ENCODE results near the gene EPB41L2. TPM values are rescaled to one million over a fixed set of nuclear protein-coding genes. Genes with fewer than 3 reads are reported as not detected.
"Not testable (repeated sequence)": the region's sequence is repeated elsewhere in the genome, so short reads cannot be mapped to it uniquely, and the experiment has no call there.

The EPB41L2 gene
- total RNA-seq, 1 donor from 2014 or later: 23.8 TPM

GRCh38 chr6:131037194-131037897, 25.7 kb downstream of the EPB41L2 start:
- no peak for DNase-seq (ENCODE audit: low read depth)

DNA sequence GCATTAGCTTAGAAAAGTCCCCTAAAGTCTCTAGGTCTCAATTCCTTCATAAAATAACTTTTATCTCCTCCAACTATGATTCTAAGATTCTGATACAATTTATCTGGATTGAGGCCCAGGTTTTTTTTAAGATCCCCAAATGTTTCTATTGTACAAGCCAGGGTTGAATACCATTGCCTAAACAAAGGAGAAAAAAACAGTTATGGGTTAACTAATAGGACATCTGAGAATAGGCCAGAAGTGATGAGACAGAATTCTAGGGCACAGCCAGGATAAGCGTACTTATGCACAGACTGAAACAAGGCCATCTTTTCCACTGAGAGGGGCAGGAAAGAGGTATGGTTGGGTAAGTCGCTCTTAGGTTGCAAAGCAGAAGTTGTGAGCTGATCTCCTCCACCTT, 26.4 kb downstream of the EPB41L2 start:
- no peak for DNase-seq (ENCODE audit: low read depth)

DNA sequence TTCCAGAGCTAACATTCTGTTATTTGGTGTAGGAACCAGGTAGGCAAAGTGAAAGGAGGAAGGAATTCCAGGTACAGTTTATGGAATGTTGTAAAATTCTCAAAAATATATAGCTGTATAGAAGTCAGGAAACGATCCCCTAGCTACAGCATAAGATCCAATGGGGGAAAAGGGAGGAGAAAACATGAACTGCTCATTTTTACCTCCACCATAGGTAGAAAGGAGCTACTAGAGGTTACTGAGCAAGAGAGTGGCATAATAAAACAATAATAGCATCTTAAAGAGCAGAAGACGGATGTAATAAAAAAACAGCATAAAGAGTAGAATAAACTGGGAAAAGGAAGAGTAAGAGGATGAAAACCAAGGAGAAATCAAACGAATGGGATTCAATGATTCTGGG, 26.9 kb downstream of the EPB41L2 start:
- no peak for DNase-seq (ENCODE audit: low read depth)

DNA sequence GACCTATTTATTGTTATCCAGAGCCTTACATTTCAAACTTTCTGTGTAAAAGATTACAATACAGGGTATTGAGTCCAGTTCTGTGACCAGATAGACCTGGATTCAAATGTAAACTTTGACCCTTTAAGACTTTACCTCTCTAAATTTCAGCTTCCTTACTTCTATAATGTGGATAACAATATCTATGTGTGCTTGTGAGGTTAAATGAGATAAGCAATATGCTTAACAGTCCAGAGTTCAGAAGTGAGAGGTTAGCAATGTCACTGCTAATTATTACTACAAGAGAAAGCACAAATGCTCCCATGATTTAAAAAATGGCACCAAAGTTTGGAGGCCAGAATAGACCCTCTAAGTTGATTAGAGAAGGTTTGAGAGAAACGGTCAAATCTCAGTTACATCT, 27.5 kb downstream of the EPB41L2 start:
- DNase-seq (ENCODE audit: low read depth): no peak

GRCh38 chr6:131033631-131034030, 29.4 kb downstream of the EPB41L2 start:
- no peak for DNase-seq (ENCODE audit: low read depth)

GRCh38 chr6:131029626-131030297, 33.3 kb downstream of the EPB41L2 start:
- DNase-seq (ENCODE audit: low read depth): peak; percentile 37

DNA sequence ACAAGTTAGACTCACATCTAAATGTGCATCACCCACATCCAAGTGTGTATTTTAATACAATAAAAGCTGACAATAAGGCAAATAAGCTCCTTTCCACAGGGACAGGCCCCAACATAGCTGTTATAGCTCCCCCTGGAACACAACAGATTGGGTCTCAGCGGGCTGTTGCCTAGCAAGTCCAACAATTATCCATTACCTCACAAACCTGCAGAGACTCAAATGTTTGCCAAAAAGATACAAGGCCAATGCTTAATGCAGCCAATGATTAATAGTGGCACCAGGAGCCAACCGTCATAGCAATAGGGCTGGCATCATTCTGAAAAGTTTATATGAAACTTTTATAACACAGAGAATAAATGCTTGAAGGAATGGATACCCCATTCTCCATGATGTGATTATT, 35.7 kb downstream of the EPB41L2 start:
- DNase-seq (ENCODE audit: low read depth): no peak

DNA sequence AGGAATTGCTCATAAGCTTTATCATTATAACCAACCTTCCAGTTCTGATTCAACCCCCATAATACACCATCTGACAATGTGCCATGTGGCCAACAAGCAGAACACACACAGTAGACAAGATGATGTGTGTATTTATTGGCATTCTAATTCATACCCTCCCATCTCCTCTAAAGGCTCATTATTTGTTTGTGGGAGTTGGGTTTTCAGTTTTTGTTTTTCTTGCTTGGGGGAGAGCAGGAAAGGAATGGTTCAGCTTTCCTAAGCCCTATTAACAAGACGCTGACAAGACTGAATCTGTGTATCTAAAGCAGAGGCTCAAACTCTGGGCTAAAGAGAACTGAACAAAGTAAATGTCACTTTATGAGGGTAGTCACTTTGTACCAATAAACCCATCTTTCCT, 36.8 kb downstream of the EPB41L2 start:
- DNase-seq (ENCODE audit: low read depth): no peak

DNA sequence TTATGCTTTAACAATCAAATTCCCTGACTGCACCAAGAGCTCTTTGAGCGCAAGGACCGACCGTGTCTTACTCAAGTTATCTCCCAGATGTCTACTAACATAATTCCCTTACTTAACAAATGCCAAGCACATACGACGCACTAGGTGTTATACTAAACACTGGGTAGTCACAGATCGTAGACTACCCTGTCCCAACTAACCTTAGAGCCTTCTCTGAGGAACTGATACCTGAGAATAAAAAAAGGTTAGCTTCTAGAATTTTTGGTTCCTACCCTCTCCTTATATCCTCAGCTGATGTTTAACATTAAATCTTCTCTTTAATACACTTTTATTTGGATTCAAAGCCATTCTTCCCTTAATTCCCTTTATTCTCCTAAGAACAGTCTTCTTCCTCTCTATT, 38.5 kb downstream of the EPB41L2 start:
- no peak for DNase-seq (ENCODE audit: low read depth)

- DNase-seq (ENCODE audit: low read depth): peak; percentile 64
Measured at GRCh38 chr6:131023834-131024504, 39.1 kb downstream of the EPB41L2 start.

DNA sequence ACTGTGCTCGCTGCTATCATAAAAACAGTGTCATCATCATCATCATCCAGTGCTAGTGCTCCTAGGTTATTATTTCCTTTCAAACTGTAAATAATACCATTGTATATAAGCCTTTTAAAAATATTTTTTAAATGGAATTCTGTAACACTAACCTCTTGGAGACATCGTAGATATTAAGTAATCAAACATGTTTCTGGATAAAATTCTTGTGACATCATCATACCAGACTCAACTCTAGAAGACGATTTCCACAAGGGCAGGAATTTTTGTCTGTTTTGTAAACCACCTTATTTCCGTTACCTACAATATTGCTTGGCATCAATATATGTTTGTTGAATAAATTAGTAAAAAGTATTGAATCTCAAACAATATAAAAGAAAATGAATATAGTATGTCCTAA, 40.4 kb downstream of the EPB41L2 start:
- no peak for DNase-seq (ENCODE audit: low read depth)

DNA sequence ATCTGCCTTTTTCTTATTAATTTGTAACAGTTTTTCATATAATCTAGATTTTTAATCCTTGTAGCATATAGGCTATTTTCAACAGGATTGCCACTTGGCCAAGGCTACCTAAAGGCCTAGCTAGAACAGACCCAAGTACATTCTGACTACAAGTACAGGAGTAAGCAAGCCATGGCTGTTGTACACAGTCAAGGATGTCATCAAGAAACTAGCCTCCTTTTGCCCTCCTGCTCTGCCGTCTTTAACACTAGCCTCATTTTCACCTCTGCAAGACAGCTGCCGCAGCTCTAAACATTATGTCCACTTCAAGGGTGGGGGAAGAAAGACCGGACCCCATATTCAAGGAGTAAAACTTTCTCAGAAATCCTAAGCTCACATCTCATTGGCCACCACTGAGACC, 45.1 kb downstream of the EPB41L2 start:
- DNase-seq (ENCODE audit: low read depth): no peak

DNA sequence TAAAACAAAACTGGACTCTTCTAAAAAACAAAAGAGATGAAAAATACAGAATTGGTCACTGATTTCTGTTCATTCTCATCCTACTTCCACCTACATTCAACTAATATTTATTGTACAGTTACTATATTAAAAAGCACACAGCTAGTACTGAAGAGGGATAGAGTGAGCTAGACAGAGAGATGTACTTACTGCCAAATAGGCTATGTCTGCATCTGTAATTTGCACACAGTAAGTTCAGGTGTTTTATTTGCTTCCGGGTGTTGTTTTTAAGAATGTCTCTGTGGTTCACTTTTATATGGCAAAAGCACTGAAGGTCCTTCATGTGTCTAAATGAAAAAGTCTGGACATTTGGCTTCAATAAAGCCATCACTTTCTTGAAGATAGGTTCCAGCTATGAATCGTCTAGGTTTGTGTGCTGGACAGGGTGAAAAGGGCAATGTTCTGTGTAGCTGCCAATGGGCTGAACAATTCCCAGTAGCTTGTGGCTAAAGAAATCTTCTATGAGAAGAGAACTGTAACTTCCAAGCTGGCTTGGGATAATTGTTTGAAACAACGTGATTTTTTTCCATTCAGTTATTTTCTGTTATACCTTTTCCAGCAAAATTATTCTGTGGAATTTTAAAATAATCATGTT, 47.3 kb downstream of the EPB41L2 start:
- peak; percentile 23 for DNase-seq (ENCODE audit: low read depth)

DNA sequence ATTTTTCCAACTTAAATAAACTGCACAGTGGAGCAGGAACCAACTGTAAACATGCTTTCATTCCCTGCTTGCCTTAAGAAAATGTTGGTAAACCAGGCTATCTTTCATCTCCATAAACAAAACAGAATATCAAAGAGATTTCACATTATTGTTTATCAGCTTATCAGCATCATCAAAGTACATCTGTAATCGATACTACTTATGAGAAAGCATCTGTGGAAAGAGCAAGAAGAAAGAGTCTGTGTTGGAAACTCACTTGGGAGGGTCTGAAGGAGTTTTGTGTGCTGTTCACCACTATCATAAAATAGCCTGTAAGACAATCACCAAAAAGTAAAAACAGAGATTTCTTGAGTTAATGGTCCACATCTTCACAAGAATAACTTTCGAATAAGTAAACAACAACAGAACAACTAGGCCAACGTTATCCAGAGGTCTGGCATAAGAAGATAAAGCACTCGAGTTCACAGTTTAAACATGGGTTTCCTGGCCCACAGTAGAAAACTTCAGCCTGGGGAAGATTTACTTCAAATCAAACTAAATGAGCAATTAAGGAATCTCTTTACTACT, 47.9 kb downstream of the EPB41L2 start:
- no peak for DNase-seq (ENCODE audit: low read depth)

GRCh38 chr6:131014080-131014776, 48.8 kb downstream of the EPB41L2 start:
- no peak for DNase-seq (ENCODE audit: low read depth)

DNA sequence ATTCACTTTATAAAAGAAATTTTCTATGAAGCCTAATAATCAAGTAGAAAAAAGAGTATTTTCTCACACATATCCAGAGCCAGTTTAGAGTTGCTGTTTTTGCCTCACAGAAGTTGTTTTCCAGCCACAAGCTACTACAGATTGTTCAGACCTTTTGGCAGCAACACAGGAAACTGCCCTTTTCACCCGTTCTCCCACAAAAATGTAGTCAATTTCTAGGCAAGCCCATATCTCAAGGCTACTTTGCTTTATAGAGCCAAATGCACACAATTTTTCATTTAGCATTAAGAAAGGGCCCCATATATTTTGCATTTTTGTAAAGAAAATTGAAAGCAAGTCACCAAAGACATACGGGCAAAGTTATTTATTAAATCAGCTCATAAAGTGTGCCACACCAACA, 49.5 kb downstream of the EPB41L2 start:
- peak; percentile 56 for DNase-seq (ENCODE audit: low read depth)

DNA sequence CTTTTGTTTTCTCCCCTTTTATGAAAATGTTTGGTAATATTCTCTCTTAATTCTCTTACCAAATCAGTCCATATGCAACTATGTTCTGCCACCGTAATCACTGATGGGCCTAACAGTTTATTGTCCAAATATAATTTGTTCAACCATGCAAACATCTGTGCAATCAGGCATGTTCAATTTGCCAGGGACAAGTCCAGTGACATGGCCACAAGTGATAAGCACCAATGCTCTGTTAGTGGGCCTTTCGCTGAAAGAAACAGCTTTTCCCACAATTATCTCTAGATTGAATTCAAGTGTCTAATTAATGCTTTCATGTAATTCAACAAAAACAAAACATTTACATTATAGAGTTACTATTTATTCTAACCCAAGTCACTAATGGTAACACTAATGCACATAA, 53.3 kb downstream of the EPB41L2 start:
- no peak for DNase-seq (ENCODE audit: low read depth)

DNA sequence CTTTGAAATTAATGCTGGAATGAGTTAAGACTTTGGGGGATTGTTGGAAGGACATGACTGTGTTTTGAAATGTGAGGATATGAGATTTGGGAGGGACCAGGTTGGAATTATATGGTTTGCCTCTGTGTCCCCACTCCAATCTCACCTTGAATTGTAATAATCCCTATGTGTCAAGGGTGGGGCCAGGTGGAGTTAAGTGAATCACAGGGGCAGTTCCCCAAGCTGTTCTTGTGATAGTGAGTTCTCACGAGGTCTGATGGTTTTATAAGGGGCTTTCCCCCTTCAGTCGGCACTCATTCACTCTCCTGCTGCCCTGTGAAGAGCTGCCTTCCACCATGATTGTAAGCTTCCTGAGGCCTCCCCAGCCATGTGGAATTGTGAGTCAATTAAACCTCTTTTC, 54.1 kb downstream of the EPB41L2 start:
- DNase-seq (ENCODE audit: low read depth): not testable (repeated sequence)

- not testable (repeated sequence) for DNase-seq (ENCODE audit: low read depth)
Measured at GRCh38 chr6:131007964-131008363, 55.1 kb downstream of the EPB41L2 start.

GRCh38 chr6:131007286-131007685, 55.8 kb downstream of the EPB41L2 start:
- no peak for DNase-seq (ENCODE audit: low read depth)

DNA sequence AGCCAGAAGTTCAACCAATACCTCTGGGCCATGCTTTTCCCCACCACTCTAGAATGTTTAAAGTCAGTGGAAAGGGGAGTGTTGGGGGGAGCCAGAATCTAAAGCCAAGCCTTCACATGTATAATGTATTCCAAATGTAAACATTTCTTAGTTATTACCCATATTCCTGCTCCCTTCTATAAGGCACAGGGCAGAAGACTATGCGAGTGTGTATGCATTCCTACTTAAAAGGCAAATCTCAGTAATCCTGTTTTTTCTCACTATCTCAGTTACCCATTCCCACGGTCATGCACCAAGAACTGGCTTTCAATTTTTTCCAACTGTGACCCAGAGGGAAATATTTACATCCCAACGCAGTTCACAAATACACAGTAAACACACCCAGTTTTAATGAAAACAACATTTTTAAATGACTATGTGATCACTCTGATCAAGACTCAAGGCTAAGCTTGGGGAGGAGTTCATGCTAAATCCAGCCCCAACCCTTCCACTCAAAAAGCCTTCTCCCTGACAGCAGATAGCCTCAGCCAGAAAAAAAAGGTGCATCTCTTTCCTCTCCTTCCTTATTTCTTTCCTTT, 57.5 kb downstream of the EPB41L2 start:
- no peak for DNase-seq (ENCODE audit: low read depth)

Measured in myocyte (in vitro differentiated cells).